Heart right ventricle (tissue), 16 donors: ENCODE measurements around the gene LRRC8C. TPM values are rescaled to one million over a fixed set of nuclear protein-coding genes. Genes with fewer than 3 reads are reported as not detected.
A peak's percentile ranks its signal among the peaks of the same experiment; 100 is the strongest.

Source experiments
- ATAC-seq, 8 donors: fragments of 200-7000 bp; cut with Tn5 transposase; one replicate each; pipeline ENCODE4 v1.9.1; 2020; ENCODE audit warnings: mild to moderate bottlenecking in 8 of 8, moderate library complexity in 8 of 8, moderate number of reproducible peaks in 1 of 8
- DNase-seq, 2 donors: peaks; one replicate each; pipeline ENCODE4 v3.0.0-alpha.2; 2020
- H3K27ac ChIP-seq, 10 donors: fragments of 200-600 bp; sonication (generic) in 2 of 10; one replicate each; pipeline versions ENCODE4 v1.5.0 to v1.8.0; 2020 to 2022; ENCODE audit warnings: mild to moderate bottlenecking in 3 of 10
- H3K27me3 ChIP-seq, 7 donors: fragments of 200-600 bp; one replicate each; pipeline ENCODE4 v1.8.0; 2021 to 2022; ENCODE audit warnings: mild to moderate bottlenecking in 2 of 7
- H3K36me3 ChIP-seq, 9 donors: fragments of 200-600 bp; sonication (generic) in 1 of 9; one replicate each; pipeline versions ENCODE4 v1.5.0 to v1.8.0; 2020 to 2022; ENCODE audit warnings: mild to moderate bottlenecking in 2 of 9
- H3K4me1 ChIP-seq, 9 donors: fragments of 200-600 bp; sonication (generic) in 1 of 9; one replicate each; pipeline versions ENCODE4 v1.5.0 to v1.8.0; 2020 to 2022; ENCODE audit warnings: mild to moderate bottlenecking in 4 of 9
- H3K4me3 ChIP-seq, 10 donors: fragments of 200-600 bp; sonication (generic) in 2 of 10; one replicate each; pipeline versions ENCODE4 v1.5.0 to v1.8.0; 2020 to 2022; ENCODE audit warnings: mild to moderate bottlenecking in 7 of 10, moderate library complexity in 2 of 10
- H3K9me3 ChIP-seq, 11 donors: fragments of 200-600 bp in 10 of 11; sonication (generic) in 2 of 11; one replicate each; pipeline versions ENCODE4 v1.5.0 to v1.8.0; 2013 to 2022; ENCODE audit warnings: mild to moderate bottlenecking in 2 of 11, control low read depth in 1 of 11, moderate library complexity in 1 of 11
- CTCF ChIP-seq, 9 donors: fragments of 200-600 bp; sonication (generic) in 2 of 9; IDR thresholded peaks; one replicate each; pipeline versions ENCODE4 v1.5.0 to v1.8.0; 2021 to 2022; ENCODE audit warnings: antibody characterized with exemption in 9 of 9, mild to moderate bottlenecking in 5 of 9, moderate library complexity in 1 of 9
- WGBS, 2 donors: extraction: QIAGEN DNeasy Blood & Tissue Kit; methylation state at CpG; one replicate each; pipeline ENCODE4 v1.1.7; 2013; ENCODE audit warnings: inconsistent platforms in 1 of 2; 5-methylcytosine and 5-hydroxymethylcytosine counted together
- intact Hi-C, 10 donors: fragments of 100-400 bp; cut with DNase I; formaldehyde crosslinking; loops; one replicate each; pipeline versions ENCODE4 v1.11.1 to v1.14.2; 2022
- polyA plus RNA-seq, 2 donors: library from polyadenylated mRNA; stranded (reverse); fragments of 200-250 nt; gene quantifications; one replicate each; pipeline ENCODE4 v1.2.3, GENCODE V29; 2013
- total RNA-seq, 10 donors: library from RNA; stranded (reverse); fragmentation: NEBNext Ultra II Directional in 3 of 10; extraction: Animal tissue kit (Norgen Biotek cat#: 25700) in 3 of 10; gene quantifications; one replicate each; pipeline versions ENCODE4 v1.2.1 to v1.2.4, GENCODE V29; 2021 to 2023
- donor health status: Arrhythmogenic right ventricular cardiomyopathy.
- donor health status: ischemic (EF 13 %, LVEDD 7.1; RV severe dilation, severe dysfunction).
- donor health status: healthy with polysubstance abuse.
- donor health status: DM: no; HTN: yes; CAD: no.
- donor health status: DM: no; HTN: no; CAD: no.
- donor health status: ischemic (EF 25% LVEDD 6.9; RV normal size, moderate dysfunction).
- donor health status: ischemic (EF 25% LVEDD 5.7; RV mildly dilated, moderate dysfunction).
- donor health status: healthy.
- donor health status: DM: yes; HTN: yes; CAD: no.
- donor health status: Ischemic cardiomyopathy.
- donor health status: ischemic (EF 35%, LVEDD 5.7; RV mildly dilated, moderate dysfunction).
- donor health status: nonischemic (EF 11% LVEDD 7.7; RV severe dilation, severe dysfunction).
- donor health status: DM: yes; HTN: yes; CAD: no.
- donor health status: PGD.
- donor health status: ischemic (EF 29% LVEDD 5.4; RV normal size, mild dysfunction).
- donor health status: nonischemic (EF 23%, LVEDD 6.1; RV moderate dilation, normal function).

Gene LRRC8C
- total and polyA plus RNA-seq, 12 donors: 3.7 to 12.3 (median 8.2) TPM

- Histone ChIP-seq H3K27me3 (no peaks in the 10 kb centered on the region), H3K9me3 (no peaks in the 10 kb centered on the region), H3K36me3 (no peaks in the 10 kb centered on the region), H3K4me1 (peaks cover 12 to 89% (median 70%) of the 10 kb centered on the region in 9 donors), H3K27ac (peak overlapping the region in 7 of 10 donors; percentile 10 to 86 (median 61)), H3K4me3 (no peak overlapping the region)
- no peak for TF ChIP-seq CTCF (IDR thresholded peaks at IDR 0.05)
- DNase-seq: no peak
- ATAC-seq: no peak
- intact Hi-C loops: loop anchor here in 6 of 10 donors (5.0 kb wide), 3 partner anchors 34 to 91 kb away; partner anchors contain the start of gene LRRC8C (in 2 of the 6)
- WGBS, 2 donors: 94 to 95% methylated on average over 2 of the region's 2 CpGs
Measured at GRCh38 chr1:89723144-89723543, 90.2 kb downstream of the LRRC8C start.

- WGBS, 2 donors: 45 to 48% methylated on average over 6 of the region's 6 CpGs
- no peaks in the 10 kb centered on the region for H3K36me3 ChIP-seq
- H3K27ac ChIP-seq: peak overlapping the region in 8 of 10 donors; percentile 10 to 86 (median 58)
- H3K27me3 ChIP-seq: no peaks in the 10 kb centered on the region
- ATAC-seq (peak in 6 of 8 donors; percentile 37 to 62 (median 44)), DNase-seq (peak; percentile 36 to 38)
- TF ChIP-seq CTCF (IDR thresholded peaks at IDR 0.05): no peak
- peaks cover 12 to 89% (median 76%) of the 10 kb centered on the region in 9 donors for H3K4me1 ChIP-seq
- intact Hi-C loops: loop anchor here in 6 of 10 donors (5.0 kb wide), 3 partner anchors 33 to 92 kb away; partner anchors contain the start of gene LRRC8C (in 2 of the 6)
- no peak overlapping the region for H3K4me3 ChIP-seq
- no peaks in the 10 kb centered on the region for H3K9me3 ChIP-seq
Measured at GRCh38 chr1:89723863-89724262, 90.9 kb downstream of the LRRC8C start.

GRCh38 chr1:89724369-89725010, 91.6 kb downstream of the LRRC8C start:
- Histone ChIP-seq H3K36me3 (no peaks in the 10 kb centered on the region), H3K9me3 (no peaks in the 10 kb centered on the region), H3K4me1 (peaks cover 11 to 87% (median 73%) of the 10 kb centered on the region in 9 donors), H3K4me3 (no peak overlapping the region), H3K27ac (peak overlapping the region in 9 of 10 donors; percentile 10 to 86 (median 55)), H3K27me3 (no peaks in the 10 kb centered on the region)
- intact Hi-C loops: loop anchor here in 6 of 10 donors (5.0 kb wide), 3 partner anchors 33 to 92 kb away; partner anchors contain the start of gene LRRC8C (in 2 of the 6)
- TF ChIP-seq CTCF (IDR thresholded peaks at IDR 0.05): no peak
- peak; percentile 19 to 51 for DNase-seq
- peak; percentile 59 to 90 (median 83) for ATAC-seq
- WGBS, 2 donors: 51 to 71% methylated on average over 3 of the region's 3 CpGs

- H3K36me3 ChIP-seq: no peaks in the 10 kb centered on the region
- peak overlapping the region in 9 of 10 donors; percentile 10 to 86 (median 55) for H3K27ac ChIP-seq
- intact Hi-C loops: no loop called here
- TF ChIP-seq CTCF (IDR thresholded peaks at IDR 0.05): no peak
- peaks cover 9 to 82% (median 68%) of the 10 kb centered on the region in 9 donors for H3K4me1 ChIP-seq
- H3K4me3 ChIP-seq: no peak overlapping the region
- DNase-seq (no peak), ATAC-seq (peak in 5 of 8 donors; percentile 2 to 48 (median 9))
- H3K27me3 ChIP-seq: no peaks in the 10 kb centered on the region
- 59 to 70% methylated on average over 4 of the region's 4 CpGs for WGBS, 2 donors
- H3K9me3 ChIP-seq: no peaks in the 10 kb centered on the region
Measured at GRCh38 chr1:89725011-89725370, 92.1 kb downstream of the LRRC8C start.
